Activated CD4-positive, CD25-positive, alpha-beta regulatory T cell treated with anti-CD3 and anti-CD28 coated beads, Interleukin-2, amount 50 U/mL, for 16 hours (primary cell): Measurements from ENCODE around the gene NETO2.
"Not testable (repeated sequence)": the region's sequence is repeated elsewhere in the genome, so short reads cannot be mapped to it uniquely, and the experiment has no call there.

ENCODE experiments used
- DNase-seq: peaks from one replicate; pipeline ENCODE4 v3.0.0-alpha.2; 2020; ENCODE audit warnings: low read depth, low spot score

NETO2 gene

DNA sequence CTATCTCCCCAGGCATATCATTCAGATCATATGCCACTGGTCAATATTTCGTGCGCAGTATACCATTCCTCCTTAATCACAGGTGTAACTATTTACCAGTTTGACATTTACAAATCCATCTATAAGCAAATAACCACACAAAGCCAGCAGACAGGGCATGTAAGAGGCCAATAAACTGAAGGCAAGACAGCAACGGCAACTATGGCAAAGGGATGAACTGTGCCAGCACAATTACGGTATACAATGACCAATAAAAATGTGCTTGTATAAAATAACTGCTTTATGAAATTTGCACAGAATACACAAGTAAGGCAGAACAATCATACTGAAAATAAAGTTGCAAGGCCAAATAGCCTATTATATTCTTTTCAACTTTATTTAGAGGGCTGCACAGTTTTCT lies 9.2 kb downstream of the NETO2 start:
- no peak for DNase-seq

GRCh38 chr16:47132308-47132707 lies 11.4 kb downstream of the NETO2 start:
- DNase-seq: no peak

GRCh38 chr16:47129755-47130435 lies 13.8 kb downstream of the NETO2 start:
- no peak for DNase-seq

DNA sequence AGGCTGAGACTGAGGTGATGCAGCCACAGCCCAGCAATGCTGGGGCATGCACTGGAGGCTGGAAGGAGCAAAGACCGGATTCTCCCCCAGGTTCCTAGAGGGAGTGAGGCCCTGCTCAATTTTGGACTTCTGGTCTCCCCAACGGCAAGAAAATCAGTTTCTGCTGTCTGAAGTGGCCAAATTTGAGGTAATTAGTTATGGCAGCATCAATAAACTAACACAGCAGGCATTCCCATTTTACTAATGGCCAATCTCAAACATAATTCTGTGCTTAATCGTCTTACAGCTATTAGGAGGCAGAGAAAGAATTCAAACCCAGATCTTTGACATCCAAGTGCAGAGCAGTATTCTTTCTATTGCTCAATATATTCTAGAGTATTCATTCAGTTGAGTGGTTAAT lies 16.2 kb downstream of the NETO2 start:
- DNase-seq: no peak

GRCh38 chr16:47125757-47126156 lies 18.0 kb downstream of the NETO2 start:
- DNase-seq: no peak

DNA sequence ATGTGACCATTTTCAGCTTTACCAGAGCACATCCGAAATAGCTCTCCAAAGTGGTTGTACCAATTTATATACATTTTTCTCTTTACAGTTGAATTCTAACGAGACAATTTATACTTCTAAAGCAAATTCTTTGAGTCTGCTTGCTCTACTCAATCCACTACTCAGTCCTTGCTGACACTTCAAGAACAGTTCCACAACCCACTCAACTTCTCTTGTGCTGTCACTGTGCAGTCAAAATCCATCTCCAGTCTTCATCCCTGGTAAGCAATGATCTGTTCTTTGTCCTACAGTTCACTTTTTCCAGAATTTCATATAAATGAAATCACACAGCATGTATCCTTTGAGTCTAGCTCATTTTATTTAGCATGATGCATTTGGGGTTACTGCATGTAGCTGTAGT lies 30.6 kb downstream of the NETO2 start:
- DNase-seq: no peak

- DNase-seq: no peak
These were observed 32.8 kb downstream of the NETO2 start for GRCh38 chr16:47110939-47111338.

DNA sequence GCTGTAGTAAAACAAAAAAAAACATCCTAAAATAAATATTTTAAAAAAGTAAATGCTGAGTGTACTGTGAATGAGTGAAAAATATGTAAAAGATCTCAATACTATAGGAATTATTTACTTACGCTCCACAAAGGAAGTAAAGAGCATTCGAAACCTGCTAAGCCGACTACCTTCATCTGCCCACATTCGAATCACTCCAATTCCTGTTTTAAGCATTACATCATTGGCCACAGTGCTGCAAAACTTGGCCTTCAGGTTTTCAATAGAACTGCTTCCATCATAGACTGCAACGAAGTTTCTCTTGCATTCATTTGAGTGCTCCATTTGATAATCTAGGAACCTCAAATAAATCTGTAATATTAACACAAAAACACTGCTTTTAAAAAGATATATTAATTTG lies 34.4 kb downstream of the NETO2 start:
- DNase-seq: no peak

DNA sequence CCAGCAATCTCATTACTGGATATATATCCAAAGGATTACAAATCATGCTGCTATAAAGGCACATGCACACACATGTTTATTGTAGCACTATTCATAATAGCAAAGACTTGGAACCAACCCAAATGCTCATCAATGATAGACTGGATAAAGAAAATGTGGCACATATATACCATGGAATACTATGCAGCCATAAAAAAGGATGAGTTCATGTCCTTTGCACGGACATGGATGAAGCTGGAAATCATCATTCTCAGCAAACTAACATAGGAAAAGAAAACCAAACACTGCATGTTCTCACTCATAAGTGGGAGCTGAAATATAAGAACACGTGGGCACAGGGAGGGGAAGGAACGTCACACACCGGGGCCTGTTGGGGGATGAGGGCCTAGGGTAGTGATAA lies 40.8 kb downstream of the NETO2 start:
- not testable (repeated sequence) for DNase-seq

GRCh38 chr16:47097154-47097553 lies 46.6 kb downstream of the NETO2 start:
- not testable (repeated sequence) for DNase-seq

DNA sequence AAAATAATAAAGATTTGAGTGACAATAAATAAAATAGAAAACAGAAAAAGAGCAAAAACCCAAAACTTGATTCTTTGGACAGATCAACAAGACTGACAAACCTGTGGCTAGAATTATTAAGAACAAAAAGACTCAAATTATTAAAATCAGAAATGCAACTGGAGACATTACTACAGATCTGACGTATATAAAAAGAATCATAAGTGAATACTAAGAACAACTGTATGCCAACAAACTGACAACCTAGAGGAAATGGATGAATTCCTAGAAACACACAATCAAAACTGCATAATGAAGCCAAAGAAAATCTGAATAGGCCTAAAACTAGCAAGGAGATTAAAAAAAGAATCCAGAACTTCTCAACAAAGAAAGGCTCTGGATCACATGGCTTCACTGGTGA lies 47.4 kb downstream of the NETO2 start:
- DNase-seq: no peak

DNA sequence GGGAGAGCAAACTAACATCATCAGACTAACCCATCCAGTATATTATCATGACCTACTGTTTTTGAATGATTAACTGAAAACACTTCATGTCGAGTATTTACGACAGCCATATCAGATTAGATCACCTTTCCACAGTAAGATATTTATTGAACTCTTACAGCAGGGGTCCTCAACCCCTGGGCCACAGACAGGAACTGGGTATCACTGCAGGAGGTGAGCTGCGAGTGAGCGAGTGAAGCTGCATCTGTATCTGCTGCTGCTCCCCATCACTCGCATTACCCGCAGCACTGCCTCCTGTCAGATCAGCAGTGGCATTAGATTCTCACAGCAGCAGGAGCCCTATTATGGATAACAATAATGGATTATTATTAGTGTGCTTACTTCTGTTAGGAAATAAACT lies 59.5 kb downstream of the NETO2 start:
- no peak for DNase-seq

DNA sequence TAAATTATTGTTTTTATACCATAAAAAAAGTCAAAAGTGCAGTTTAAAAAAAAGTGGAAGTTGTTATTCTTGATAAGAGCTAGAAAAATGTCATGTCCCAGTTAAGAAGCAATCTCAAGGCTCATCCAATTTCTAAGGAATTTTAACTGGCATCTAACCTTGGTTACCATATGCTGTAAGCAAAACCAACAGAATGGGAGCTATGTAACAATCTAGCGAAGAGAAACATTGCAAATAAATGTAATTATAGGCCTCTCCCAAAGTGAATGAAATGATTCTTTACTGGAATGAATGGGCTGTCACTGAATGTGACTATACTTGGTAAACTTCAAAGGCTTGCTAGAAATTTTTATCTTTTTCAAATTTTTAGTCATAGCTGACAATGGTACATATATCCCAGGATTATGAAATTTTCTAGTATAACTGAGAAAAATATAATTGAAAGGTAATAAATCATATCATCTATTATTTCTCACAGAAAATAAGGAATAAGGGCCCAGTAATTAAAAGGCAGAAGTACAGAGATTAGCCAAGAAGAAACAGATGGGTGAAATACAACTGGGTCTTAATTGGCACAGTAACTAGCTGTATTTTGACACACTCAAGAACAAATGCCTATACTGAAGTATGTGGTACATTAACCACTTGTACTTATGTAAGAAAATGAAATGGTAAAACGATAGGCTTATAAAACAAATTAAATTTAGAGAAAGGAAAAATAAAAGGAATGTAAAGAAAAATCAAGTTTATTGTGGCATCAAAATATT lies 61.5 kb downstream of the NETO2 start:
- DNase-seq: no peak

- no peak for DNase-seq
These were observed 62.6 kb downstream of the NETO2 start for GRCh38 chr16:47081115-47081514.

GRCh38 chr16:47079860-47080259 lies 63.9 kb downstream of the NETO2 start:
- no peak for DNase-seq

- no peak for DNase-seq
These were observed 70.3 kb downstream of the NETO2 start for GRCh38 chr16:47073223-47074155.

DNA sequence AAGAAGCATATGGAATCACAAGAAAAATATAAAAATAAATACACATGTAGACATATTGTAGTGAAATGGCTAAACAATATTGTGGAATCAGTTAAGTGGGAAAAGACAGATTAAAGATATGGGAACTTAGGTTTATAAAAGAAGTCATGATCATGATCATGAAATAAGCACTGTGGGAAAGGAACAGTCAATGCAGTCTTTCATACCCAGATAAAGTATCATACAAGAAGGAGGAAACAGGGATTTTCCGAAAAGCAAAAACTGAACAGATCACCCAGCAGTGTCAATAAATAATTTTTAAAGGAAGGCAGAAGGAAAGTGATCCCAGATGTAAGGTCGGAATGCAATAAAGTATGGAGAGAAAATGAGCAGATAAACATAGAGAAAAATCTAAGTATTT lies 71.6 kb downstream of the NETO2 start:
- DNase-seq: no peak

DNA sequence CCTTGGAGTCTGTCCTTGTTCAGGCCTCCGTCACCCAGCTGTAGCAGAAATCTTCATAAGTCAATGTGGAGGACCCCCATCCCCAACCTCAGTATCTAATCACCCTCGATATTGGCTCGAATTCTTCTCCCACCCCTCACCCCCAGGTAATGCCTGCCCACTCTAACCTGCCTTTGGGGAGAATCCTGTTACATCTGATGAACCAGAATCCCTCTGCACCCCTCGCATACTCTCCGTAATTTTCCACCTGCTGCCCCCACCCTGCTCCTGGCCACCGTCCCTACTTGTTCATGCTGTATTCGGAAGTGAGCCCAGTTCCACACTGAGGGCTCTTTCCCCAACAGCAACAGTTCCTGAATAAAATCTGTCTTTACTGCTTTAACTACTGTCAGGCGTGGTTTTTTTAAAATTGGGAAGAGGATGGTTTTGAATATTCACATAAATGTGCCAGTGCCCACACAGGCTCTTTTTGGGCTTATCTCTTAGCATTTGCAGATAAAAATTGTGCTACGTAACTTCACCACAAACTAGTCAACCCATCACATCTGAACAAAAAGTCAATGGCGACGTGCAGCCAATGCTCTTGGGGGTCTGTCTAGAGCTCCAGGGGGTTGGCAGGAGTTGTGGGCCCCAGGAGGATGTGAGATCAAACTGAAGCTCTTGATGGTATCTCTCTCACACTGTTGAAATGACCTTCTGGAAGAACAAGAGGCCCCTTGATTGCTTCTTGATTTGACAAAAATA lies 73.7 kb downstream of the NETO2 start:
- no peak for DNase-seq

- DNase-seq: no peak
These were observed 74.4 kb downstream of the NETO2 start for GRCh38 chr16:47069313-47069712.

DNA sequence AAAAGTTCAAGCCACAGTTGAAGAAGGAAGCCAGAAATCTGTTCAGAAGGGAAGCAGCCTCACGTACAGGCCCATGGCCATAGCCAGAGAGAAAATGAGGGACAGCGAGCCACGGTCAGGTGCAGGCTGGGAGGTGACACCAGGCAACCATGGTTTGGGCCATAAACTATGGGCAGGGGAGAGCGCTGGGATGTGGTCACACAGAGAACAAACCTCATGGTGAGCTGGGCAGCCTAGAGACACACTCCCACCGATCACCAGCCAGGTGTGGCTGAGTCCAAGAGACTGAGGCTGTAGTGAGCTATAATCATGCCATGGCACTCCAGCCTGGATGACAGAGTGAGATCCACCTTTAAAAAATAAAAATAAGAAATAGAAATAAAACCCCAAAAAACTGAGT lies 76.5 kb downstream of the NETO2 start:
- no peak for DNase-seq
